ENCODE measurements around the gene ZNF335. TPM values are rescaled to one million over a fixed set of nuclear protein-coding genes. Genes with fewer than 3 reads are reported as not detected.

Gene ZNF335
- total and polyA plus RNA-seq, 2 of the 8 experiments (the other 6 are each of a cell fraction or from before 2014, with no cell fraction given), result 12.4 to 14.6 TPM

DNA sequence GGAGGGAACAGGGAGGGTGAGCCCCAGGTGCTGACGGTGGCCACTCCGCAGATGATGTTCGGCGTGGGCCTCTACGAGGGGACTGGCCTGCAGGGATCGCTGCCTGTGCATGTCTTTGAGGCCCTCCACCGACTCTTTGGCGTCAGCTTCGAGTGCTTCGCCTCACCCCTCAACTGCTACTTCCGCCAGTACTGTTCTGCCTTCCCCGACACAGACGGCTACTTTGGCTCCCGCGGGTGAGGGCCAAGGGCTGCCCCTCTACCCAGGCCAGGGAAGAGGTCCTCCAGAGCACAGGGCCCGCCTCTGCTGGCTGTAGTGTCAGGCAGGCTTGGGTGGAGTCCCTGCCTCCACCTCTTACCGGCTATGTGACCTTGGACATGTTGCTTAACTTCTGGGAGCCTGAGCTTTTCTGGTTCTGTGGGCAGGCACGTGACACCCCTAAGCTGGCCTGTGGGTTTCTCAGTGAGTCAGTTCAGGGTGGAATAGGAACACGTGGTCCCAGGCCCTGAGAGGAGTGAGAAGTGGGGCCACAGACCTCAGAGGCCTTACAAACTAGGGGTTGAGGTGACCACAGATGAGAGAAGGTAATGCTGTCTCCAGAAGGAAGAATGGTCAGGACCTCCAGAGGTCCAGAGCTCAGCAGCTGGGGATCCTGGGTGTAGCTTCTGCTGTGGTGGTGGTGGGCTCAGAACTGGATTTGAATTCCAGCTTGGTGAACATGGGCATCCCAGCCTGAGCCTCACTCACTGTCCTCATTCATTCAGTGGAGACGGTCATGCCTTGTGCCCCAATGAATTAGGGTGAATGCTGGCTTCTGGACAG, 25.6 kb downstream of the ZNF335 start:
- Histone ChIP-seq H4K8ac (ENCODE audit: extremely low read depth, insufficient read depth, low read length) (no peak overlapping the region; the same call in 1 of the 2 replicates), H3K4ac (replicated peaks; ENCODE audit: insufficient read length, low read depth, low read length) (no peak overlapping the region), H3K9ac (replicated peaks in 1 of 4; ENCODE audit: extremely low read depth in 1 of 4, low read depth in 3 of 4, low read length in 3 of 4) (no peak overlapping the region), H3K27ac (ENCODE audit: low read depth, low read length) (no peak overlapping the region), H3K27me3 (replicated peaks in 1 of 4; ENCODE audit: control insufficient read depth in 3 of 4, extremely low read depth in 1 of 4, insufficient read depth in 3 of 4, low read length in 3 of 4) (no peaks in the 10 kb centered on the region; a peak in 1 of 7 replicates), H3K9me3 (ENCODE audit: insufficient read depth in 2 of 2, low read depth in 1 of 2, low read length in 1 of 2) (no peaks in the 10 kb centered on the region), H3K4me1 (replicated peaks in 1 of 4; ENCODE audit: control insufficient read depth in 3 of 4, insufficient read depth in 4 of 4, low read length in 3 of 4) (no peaks in the 10 kb centered on the region), H3K4me3 (ENCODE audit: extremely low read depth in 1 of 4, insufficient read depth in 2 of 4, low read depth in 3 of 4, low read length in 4 of 4) (no peak overlapping the region), H2AK5ac (ENCODE audit: low read depth, low read length) (no peak overlapping the region), H3K36me3 (ENCODE audit: control insufficient read depth in 2 of 4, insufficient read depth in 4 of 4, low read length in 3 of 4) (peaks cover 31 to 67% (median 53%) of the 10 kb centered on the region in 4 experiments), H3K4me2 (ENCODE audit: insufficient read depth in 1 of 2, low read depth in 2 of 2, low read length in 2 of 2) (no peak overlapping the region), H3K79me2 (ENCODE audit: control insufficient read depth in 1 of 2, insufficient read depth in 2 of 2, low read length in 2 of 2) (no peaks in the 10 kb centered on the region), H4K5ac (ENCODE audit: insufficient read length, low read depth, low read length) (no peak overlapping the region), H4K91ac (replicated peaks; ENCODE audit: insufficient read length, low read length) (no peak overlapping the region), H3K23me2 (ENCODE audit: low read depth, low read length) (no peaks in the 10 kb centered on the region), H3K79me1 (ENCODE audit: low read depth, low read length) (peaks cover 3% of the 10 kb centered on the region; the same call in 1 of the 2 replicates), H4K20me1 (replicated peaks in 1 of 2; ENCODE audit: control insufficient read depth in 1 of 2, insufficient read depth in 2 of 2, low read length in 2 of 2) (peaks cover 2 to 14% of the 10 kb centered on the region in 2 experiments), H2BK12ac (ENCODE audit: low read depth, low read length) (no peak overlapping the region), H3K18ac (ENCODE audit: extremely low read depth, low read length) (no peak overlapping the region), H3K23ac (ENCODE audit: insufficient read length) (no peak overlapping the region), H2BK120ac (replicated peaks; ENCODE audit: low read depth, low read length) (no peak overlapping the region), H2BK20ac (ENCODE audit: low read length) (no peak overlapping the region), H2BK5ac (ENCODE audit: low read depth, low read length) (no peak overlapping the region), H3K14ac (ENCODE audit: insufficient read length) (no peak overlapping the region), H3K56ac (replicated peaks; ENCODE audit: insufficient read length, low read depth, low read length) (no peak overlapping the region), H2BK15ac (ENCODE audit: low read length) (no peak overlapping the region), H2AFZ (ENCODE audit: low read length) (no peak overlapping the region)
- POLR2A ChIA-PET (ENCODE audit: partially characterized antibody), result interaction anchor here (1.1 to 14.0 kb wide), 8 partner anchors 10 to 122 kb away, joined by 3 to 283 read pairs (median 4); partner anchors contain the start of genes PCIF1, PLTP, ZNF335 and ZSWIM1
- TF ChIP-seq RNF2 (IDR thresholded peaks at IDR 0.05; ENCODE audit: borderline replicate concordance, low read depth, low read length, missing control alignments, poor library complexity, severe bottlenecking) (no peak), MAX (IDR thresholded peaks at IDR 0.05) (no peak), POLR2AphosphoS5 (IDR thresholded peaks at IDR 0.05; ENCODE audit: low read depth, low read length) (0 out of 2 replicates have a peak, but pooled peaks have one; percentile 13)
- FAIRE-seq (no peak), DNase-seq (ENCODE audit: low read depth in 1 of 2, low spot score in 2 of 2) (no peak)
- CTCF ChIA-PET (ENCODE audit: partially characterized antibody), result interaction anchor here (7.4 to 8.7 kb wide), 2 partner anchors 15 to 23 kb away, joined by 41 to 82 read pairs; no protein-coding TSS in a partner anchor
- 91% methylated on average over 20 of the region's 20 CpGs; no CpG with 5 or more reads in 1 of the 2 experiments for WGBS, 2 experiments (ENCODE audit: extremely low coverage in 1 of 2, insufficient coverage in 1 of 2, insufficient read length in 1 of 2, insufficient replicate concordance in 2 of 2, low coverage in 1 of 2, low lambda C conversion rate in 2 of 2, missing lambda C conversion rate in 1 of 2)

Measured in H1 (cell line).